Measurements from ENCODE around the gene MICAL2.

The MICAL2 gene

DNA sequence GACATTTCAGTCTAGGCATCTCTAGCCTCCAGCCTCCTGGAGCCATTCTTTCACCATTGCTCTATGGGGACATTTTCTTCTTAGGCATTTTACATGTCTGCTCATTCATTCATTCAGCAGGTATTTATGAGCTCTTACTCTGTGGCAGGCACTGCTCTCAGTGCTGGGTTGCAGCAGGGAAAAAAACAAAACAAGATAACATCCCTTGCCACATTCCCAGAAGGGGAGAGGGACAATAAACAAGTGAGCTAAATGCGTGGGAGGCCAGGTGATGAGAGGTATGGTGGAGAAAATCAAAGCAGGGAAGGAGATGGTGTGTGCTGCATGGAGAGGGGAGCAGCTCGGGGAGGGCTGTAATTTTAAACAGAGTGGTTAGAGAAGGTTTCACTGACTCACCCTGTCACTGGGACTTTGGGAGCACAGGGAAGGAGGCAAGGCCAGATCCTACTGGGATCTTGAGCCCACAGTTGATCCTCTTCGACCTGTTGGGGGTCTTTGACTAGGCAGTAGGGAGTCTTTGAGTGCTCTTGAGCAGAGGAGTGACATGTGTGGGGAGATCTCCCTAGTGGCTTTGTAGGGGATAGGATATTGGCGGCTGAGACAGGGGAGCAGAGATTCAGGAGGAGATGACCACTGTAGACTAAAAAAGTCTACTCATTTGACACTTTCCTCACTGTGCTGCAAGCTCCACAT, 17.0 kb downstream of the MICAL2 start:
- no peak for DNase-seq (ENCODE audit: low read depth, low spot score)
- H3K4me3 ChIP-seq (ENCODE audit: low read length) = no peak overlapping the region

DNA sequence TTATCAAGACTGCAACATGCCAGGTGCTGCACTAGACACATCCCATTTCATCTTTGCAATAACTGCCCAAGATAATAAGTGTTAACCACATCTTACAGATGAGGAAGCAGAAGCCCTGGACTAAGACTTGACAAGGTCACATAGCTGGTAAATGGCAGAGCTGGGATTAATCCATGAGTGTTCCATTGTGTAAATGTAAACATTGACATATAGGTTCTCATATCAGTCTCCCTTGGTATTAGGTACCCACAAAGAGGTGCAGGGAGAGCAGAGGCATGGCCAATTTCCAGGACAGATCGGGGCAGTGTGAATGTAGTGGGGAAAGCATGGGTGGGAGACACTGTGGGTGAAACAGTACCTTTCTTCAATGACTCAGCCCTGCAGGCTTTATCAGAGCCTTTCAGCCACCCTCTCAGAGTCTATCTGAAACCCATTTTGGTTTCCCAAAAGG, 17.9 kb downstream of the MICAL2 start:
- no peak overlapping the region for H3K4me3 ChIP-seq (ENCODE audit: low read length)
- DNase-seq (ENCODE audit: low read depth, low spot score) = no peak

DNA sequence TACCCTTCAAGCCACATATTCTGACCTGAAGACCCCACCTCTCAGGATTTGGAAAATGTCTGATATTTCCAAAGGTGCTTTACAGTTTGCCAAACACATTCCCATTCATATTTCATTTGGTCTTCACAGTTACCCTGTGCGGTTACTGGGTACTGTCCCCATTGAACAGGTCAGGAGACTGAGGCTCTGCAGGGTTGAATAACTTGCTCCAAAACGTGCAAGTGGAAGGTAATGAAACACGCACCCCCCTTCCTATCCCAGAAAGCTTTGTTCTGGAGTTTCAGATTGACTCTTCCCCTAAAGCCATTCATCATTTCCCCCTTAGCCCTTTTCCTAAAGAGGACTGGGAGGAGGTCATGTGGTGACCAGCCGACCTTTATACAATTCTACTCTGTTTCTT, 18.8 kb downstream of the MICAL2 start:
- H3K4me3 ChIP-seq (ENCODE audit: low read length) = no peak overlapping the region
- no peak for DNase-seq (ENCODE audit: low read depth, low spot score)

DNA sequence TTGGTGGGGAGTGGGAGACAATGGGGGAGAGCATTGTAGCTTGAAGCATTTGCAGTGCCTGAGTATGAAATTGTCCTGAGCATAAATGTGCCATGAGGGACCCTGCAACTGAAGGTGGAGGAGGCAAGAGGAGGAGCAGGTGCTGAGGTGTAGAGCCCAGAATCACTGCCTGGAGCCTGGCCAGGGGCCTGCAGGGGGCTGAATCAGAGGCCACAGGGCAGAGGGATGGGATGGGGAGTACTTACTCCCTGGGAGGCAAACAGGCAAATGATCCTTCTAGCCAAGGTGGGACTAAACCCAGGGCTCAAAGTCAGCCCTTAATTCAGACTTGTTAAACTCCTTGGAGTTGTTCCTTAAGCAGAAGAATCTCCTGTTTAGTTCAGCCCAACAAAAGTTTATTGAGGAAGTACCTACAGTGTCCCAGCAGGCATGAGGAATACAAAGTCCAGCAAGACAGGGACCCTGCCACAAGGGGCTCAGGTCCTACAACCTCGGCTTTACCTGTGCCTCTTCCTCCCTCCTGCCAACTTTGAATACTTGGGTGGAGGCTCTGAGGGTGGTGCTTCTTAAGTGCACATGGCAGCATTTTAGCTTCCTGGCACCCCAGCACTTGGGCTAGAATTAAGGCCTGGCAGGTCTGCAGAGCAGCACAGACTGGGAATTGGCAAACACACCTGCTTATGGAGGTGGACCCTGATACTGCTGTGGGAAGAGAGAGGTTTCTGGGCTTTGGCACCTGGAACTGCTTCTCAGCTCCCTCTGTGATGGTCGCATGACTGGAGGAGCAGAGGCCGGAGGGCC, 20.0 kb downstream of the MICAL2 start:
- no peak overlapping the region for H3K4me3 ChIP-seq (ENCODE audit: low read length)
- DNase-seq (ENCODE audit: low read depth, low spot score) = no peak

DNA sequence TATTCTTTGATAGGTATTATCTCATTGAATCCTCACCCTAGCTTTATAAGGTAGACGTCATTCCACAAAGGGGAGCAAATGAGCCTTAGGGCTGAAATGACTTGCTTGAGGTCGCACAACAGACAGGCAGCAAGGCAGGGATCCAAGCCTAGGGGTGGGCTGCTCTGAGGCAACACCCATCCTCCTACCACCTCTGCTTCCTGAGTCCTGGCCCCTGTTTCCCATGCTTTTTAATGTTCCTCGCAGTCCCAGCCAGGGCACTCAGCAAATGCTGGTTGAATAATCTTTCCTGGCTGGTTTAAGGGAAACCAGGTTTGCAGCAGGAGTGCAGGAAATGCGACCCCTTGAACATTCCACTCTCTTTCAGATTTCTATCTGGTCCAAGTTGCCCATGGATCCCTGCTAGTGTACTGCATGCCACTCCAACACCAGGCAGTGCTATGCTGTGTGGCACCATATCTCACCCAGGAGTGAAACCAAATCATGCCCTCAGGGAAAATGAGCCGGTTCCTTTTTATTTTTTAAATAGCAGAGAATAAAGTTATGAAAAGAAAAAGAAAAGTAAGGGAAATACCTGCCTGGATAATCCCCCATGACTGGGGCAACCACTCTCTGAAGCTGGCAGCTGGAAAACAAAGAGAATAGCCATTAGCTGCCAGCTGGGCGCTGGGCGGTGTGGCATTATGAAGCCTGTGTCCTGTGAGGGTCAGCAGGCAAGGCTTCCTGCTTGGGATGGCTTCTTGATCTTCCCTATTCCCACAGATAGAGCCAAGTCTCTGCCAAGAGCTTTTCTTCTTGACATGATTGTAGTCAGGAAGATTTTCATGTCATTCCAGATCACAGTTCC, 21.8 kb downstream of the MICAL2 start:
- H3K4me3 ChIP-seq (ENCODE audit: low read length) = no peak overlapping the region
- DNase-seq (ENCODE audit: low read depth, low spot score) = no peak

DNA sequence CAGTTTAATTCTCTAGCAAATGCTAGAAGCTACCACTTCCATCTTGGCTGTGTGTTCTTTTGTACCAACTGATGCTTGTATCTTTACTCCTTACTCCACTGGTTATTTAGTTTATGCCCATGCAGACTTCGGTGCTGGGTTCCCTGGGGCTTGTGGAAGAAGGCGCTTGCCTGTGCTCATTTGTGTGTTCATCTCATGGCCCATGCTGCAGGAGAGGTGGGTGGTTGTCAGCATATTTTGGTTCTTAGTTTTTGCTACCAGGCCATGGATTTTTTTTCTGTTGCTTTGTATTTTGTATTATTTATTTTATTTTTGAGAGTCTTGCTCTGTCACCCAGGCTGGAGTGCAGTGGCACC, 22.4 kb downstream of the MICAL2 start:
- H3K4me3 ChIP-seq (ENCODE audit: low read length) = no peak overlapping the region
- no peak for DNase-seq (ENCODE audit: low read depth, low spot score)

DNA sequence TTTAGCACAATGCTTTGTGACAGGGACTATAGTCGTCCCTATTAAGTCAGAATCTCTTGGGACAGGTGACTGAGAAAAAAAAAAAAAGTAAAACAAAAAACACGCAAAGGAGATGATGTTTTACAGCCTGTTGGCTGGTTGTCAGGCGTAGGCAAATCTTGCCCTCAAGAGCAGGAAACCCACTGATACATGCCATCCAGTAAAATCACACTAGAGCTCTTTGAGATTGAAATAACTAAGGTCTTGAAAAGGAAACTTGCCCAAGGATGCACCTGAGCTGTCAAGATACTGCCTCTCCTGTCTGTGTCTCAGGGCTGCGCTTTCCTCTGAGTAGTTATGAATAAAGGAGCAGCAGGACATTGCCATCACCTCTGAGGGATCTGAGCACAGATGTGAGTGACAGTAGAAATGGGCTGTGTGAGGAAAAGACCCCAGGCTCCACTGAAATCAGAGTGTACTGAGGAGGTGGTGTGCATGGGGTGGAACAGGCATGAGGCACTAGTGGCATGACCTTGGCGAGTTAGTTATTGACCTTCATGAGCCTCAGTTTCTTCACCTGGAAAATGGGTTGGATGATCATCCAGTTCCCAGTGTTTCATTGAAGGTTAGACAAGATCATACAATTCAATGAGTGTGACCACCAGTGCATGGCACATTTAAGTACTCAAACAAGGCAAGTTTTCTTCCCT, 23.3 kb downstream of the MICAL2 start:
- peak; percentile 62 for DNase-seq (ENCODE audit: low read depth, low spot score)

DNA sequence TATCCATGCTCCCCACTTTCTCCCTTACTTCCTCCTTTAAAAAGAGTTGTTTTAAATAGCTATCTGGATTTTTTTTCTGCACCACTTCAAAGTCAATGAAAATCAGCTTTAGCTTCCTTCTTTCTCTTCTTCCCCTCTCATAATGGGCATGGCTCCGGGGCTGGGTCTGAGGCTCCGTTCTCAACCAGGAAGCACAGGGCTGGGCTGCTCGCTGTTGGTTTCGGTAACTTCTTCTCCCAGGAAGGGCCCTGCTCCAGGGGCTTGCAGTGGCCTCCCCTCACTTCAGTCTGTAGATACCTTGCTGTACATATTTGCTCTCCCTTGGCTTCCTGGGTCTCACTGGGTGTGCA, 23.8 kb downstream of the MICAL2 start:
- DNase-seq (ENCODE audit: low read depth, low spot score) = no peak

More for the DNA sequence above, 23.3 kb downstream of the MICAL2 start:
- no peak overlapping the region for H3K4me3 ChIP-seq (ENCODE audit: low read length)

DNA sequence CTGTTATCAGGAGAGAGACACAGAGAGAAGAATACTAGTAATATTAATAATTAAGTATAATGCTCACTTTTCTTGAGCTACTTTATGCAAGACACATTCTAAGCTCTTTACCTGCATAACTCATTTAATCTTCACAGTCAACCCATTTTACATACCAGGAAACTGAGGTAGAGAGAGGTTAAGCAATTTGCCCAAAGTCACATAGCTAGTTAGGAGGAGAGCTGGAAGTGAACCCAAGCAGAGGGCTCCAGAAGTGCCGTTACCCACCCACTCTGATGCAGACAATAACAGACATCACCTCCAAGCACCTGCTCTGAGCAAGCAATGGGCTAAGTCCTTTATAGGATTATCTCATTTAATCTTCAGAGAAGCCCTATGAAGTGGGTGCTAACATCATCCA, 24.8 kb downstream of the MICAL2 start:
- no peak overlapping the region for H3K4me3 ChIP-seq (ENCODE audit: low read length)
- DNase-seq (ENCODE audit: low read depth, low spot score) = no peak

More for the DNA sequence above, 23.8 kb downstream of the MICAL2 start:
- no peak overlapping the region for H3K4me3 ChIP-seq (ENCODE audit: low read length)

DNA sequence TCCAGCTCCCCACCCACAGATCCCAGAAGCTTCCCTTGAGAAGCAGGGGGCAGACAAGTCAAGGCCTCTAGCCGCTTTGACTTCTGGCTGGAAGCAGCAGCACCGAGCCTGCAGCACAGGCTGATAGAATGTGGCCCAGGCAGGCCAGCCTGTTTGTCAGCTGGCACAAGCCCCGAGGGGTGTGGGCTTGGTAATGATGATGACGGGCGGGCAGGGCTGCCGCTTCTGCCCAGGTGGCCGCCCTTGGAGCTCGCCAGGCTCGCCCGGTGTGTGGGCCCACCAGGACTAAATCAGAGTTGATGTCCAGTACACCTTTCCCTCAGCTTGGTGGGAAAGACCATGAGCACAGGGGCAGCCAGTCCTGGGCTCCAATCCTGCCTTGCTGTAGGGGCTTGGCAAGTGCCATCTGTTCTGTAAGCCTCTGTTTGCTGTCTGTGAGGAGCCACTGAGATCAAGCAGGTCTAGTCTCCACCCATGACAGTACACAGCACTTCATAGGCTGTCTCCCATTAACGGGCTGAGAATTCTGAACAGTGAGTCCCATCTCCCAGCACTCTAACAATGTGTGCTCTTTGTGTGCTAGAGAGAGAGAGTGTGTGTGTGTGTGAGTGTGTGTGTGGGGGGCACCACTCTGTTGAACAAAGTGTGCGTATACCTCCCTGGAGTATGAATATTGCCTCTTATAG, 26.8 kb downstream of the MICAL2 start:
- DNase-seq (ENCODE audit: low read depth, low spot score) = no peak

DNA sequence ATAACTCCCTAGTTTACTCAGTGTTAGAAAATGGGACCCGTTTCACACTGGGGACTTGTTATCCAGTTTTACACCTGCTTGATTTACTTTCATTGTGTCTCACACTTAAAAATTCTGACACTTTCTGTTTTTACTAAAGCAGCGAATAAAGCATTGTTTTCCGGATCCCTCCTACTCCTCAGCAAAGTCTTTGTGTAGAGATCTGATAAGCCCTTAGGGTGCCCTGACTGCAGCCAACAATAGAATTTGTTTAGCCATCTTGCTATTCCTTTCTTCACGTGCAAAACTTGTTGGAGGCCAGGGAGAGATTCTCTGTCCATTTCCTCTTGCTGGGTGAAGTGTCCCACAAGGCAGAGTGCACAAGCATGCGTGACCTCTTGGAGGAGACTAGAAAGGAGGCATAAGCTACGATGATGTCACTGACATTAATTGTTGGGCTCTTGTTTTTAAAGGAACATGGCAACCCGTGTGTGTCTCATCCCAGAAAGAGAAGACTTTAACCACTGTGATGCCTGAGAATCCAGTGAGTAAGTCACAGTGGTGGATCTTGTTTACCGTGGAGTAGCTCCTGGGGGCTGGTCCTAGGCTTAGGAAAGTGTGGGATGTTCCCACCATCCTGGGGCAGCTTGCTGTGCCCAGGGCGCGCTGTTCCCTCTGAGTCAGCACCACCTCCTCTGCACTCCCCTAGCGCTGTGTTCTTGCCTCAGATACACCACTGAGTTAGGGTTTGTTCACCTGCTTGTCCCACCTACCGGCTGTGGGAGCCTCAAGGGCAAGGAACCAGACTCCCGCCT, 27.7 kb downstream of the MICAL2 start:
- DNase-seq (ENCODE audit: low read depth, low spot score) = no peak
- H3K4me3 ChIP-seq (ENCODE audit: low read length) = no peak overlapping the region

More for the DNA sequence above, 26.8 kb downstream of the MICAL2 start:
- no peak overlapping the region for H3K4me3 ChIP-seq (ENCODE audit: low read length)

DNA sequence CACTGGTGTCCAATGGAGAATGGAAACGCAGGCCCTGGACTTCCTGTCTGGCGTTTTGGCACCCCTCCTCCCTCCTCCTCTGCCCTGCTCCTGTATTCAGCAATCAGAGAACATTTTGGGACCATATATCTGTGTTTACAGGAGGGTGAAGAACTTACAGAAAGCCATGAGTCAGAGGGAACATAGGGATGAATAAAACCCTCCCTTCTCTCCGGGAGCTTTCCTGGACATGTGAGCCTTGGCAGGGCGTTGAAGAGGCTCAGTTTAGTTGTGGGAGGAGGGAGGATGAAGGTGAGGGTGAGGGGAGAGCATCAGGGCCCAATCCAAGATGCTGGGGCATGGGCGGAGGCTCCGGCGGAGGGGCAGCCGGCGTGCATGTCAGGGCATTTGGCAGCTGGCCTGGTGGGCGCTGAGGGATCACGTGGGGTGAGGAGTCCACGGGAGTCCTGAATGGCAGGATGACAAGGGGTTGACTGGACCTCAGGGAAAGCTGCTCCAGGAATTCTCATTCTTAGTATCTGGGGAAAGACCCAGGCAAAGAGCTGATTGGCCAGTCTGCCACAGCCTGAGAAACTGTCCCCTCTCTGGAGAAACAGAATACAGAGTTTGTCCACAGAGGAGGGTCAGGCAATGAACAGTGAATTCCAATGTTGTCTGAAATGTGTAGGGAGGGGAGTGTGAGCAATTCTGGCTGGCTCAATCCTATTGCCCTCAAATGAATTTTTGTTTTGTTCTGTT, 28.9 kb downstream of the MICAL2 start:
- DNase-seq (ENCODE audit: low read depth, low spot score) = no peak
- H3K4me3 ChIP-seq (ENCODE audit: low read length) = no peak overlapping the region

DNA sequence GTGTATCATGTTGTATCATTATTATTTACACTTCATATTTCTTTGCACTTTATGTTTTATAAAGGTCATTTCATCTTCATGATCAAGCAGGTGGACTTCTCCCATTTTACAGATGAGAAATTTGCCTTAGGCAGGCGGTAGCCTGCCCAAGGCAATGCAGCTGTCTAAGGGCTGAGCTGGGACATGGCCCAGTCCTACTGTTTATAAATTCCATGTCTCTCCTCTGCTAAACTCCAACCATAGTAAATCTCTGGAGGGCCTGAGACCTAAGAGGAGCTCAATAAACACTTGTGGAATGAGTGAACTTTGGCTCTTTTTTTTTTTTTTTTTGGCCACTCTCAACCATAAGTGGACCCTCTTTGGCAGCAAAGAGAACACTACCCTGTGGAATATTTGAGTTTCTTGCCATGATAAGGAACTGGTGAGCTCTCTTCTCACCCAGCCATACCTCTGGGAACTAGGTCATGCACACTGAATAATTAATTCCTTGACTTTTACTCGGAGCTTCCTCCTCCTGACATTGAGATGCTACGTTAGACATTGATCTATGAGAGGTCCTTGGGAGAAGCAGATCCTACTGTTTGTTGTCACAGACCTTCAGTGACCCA, 29.9 kb downstream of the MICAL2 start:
- no peak for DNase-seq (ENCODE audit: low read depth, low spot score)
- H3K4me3 ChIP-seq (ENCODE audit: low read length) = no peak overlapping the region

DNA sequence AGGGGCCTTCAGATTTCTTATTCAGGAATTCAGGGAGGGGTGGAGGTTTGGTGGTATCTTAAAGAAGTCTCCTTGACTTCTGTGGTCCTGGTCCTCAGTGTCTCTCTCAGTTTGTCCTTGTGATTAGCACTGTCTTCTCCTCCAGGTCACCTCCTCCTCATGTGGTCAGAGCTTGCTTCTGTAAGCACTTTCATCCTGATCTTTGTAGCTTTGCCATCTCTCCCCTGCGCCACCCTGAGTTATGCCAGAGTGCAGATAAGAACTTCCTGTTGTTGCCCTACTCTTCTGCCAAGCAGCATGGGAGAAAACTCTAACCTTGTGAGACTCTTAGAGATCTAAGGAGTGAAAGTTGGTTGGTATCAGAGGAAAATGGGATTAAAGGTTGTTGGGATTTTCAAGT, 30.9 kb downstream of the MICAL2 start:
- peak; percentile 51 for DNase-seq (ENCODE audit: low read depth, low spot score)
- H3K4me3 ChIP-seq (ENCODE audit: low read length) = no peak overlapping the region

DNA sequence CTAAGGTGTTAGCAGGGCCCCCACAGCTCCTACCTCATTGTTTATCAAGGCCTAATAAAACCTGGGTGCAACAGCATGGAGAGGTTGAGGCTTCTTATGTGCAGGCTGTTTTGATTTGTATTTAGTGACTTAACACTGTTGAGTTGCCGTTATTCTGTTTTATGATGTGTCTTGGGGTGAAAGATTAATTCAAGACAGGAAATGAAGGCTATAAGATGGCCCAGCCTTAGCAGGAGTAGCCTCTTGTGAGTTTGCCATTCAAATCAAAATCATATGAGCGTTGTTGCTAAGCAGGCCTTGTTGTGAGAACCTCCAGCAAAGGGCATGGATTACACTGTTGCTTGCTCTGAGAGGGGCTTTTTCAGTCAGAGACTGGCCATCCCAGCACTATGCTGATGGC, 31.8 kb downstream of the MICAL2 start:
- DNase-seq (ENCODE audit: low read depth, low spot score) = no peak
- H3K4me3 ChIP-seq (ENCODE audit: low read length) = no peak overlapping the region

DNA sequence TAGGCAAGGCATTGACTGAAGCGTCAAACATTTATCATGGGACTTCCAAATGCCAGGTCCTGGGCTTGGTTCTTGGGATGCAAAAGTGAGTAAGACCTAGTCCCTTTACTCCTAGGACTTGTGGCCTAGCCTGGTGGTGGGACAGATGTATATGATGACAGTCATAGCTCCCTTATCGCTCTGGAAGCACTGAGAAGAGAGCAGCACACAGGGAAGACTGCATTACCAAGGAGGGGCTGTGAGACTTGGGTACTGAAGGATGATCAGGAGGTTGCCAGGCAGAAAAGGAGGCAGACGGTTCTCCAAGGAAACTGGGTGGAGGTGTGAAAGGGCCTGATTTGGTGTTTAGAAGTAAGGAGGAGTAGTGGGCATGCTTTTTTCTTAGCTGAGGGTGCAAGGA, 32.5 kb downstream of the MICAL2 start:
- DNase-seq (ENCODE audit: low read depth, low spot score) = no peak
- no peak overlapping the region for H3K4me3 ChIP-seq (ENCODE audit: low read length)

Measured in Jurkat, Clone E6-1 (cell line).